ENCODE results near the gene TMEM233. TPM values are rescaled to one million over a fixed set of nuclear protein-coding genes. Genes with fewer than 3 reads are reported as not detected.
"Not testable (repeated sequence)": the region's sequence is repeated elsewhere in the genome, so short reads cannot be mapped to it uniquely, and the experiment has no call there.

Gene TMEM233
- total RNA-seq, 2 experiments from 2014 or later: not detected

- POLR2A ChIA-PET: no interaction called here
- CTCF ChIA-PET: interaction anchor here (1.0 to 1.3 kb wide), 2 partner anchors 16 to 19 kb away, joined by 3 read pairs; no protein-coding TSS in a partner anchor
These were observed 55.7 kb downstream of the TMEM233 start for GRCh38 chr12:119649202-119649808.

GRCh38 chr12:119652665-119653064, 59.1 kb downstream of the TMEM233 start:
- CTCF ChIA-PET: no interaction called here
- POLR2A ChIA-PET: no interaction called here

GRCh38 chr12:119657001-119657400, 63.4 kb downstream of the TMEM233 start:
- CTCF ChIA-PET: interaction anchor here (1.2 kb wide), 1 partner anchor 14 kb away, joined by 3 read pairs; no protein-coding TSS in a partner anchor
- POLR2A ChIA-PET: not testable (repeated sequence)

GRCh38 chr12:119658166-119658565, 64.6 kb downstream of the TMEM233 start:
- CTCF ChIA-PET: interaction anchor here (1.3 kb wide), 1 partner anchor 10 kb away, joined by 4 read pairs; the partner anchor contains the start of gene PRKAB1
- POLR2A ChIA-PET: not testable (repeated sequence)

GRCh38 chr12:119659289-119659897, 65.8 kb downstream of the TMEM233 start:
- ChIA-PET POLR2A (interaction anchor here (0.6 kb wide), 1 partner anchor 1642 kb away, joined by 3 read pairs; no protein-coding TSS in a partner anchor), CTCF (no interaction called here)

- ChIA-PET CTCF (no interaction called here), POLR2A (no interaction called here)
These were observed 66.5 kb downstream of the TMEM233 start for GRCh38 chr12:119660076-119660475.

- POLR2A ChIA-PET: no interaction called here
- CTCF ChIA-PET: no interaction called here
These were observed 68.3 kb downstream of the TMEM233 start for GRCh38 chr12:119661882-119662281.

GRCh38 chr12:119664642-119665041, 71.1 kb downstream of the TMEM233 start:
- ChIA-PET CTCF (no interaction called here), POLR2A (interaction anchor here (0.6 kb wide), 1 partner anchor 326 kb away, joined by 3 read pairs; no protein-coding TSS in a partner anchor)

GRCh38 chr12:119665164-119665929, 71.8 kb downstream of the TMEM233 start:
- POLR2A ChIA-PET: interaction anchor here (0.6 kb wide), 1 partner anchor 325 kb away, joined by 3 read pairs; no protein-coding TSS in a partner anchor
- CTCF ChIA-PET: interaction anchor here (0.8 kb wide), 1 partner anchor 16 kb away, joined by 3 read pairs; no protein-coding TSS in a partner anchor

- POLR2A ChIA-PET: no interaction called here
- CTCF ChIA-PET: no interaction called here
These were observed 72.7 kb downstream of the TMEM233 start for GRCh38 chr12:119666226-119666795.

GRCh38 chr12:119666900-119667576, 73.5 kb downstream of the TMEM233 start:
- ChIA-PET POLR2A (interaction anchor here (1.6 kb wide), 1 partner anchor 15 kb away, joined by 4 read pairs; no protein-coding TSS in a partner anchor), CTCF (interaction anchor here (0.6 to 1.4 kb wide), 4 partner anchors 9 to 235 kb away, joined by 4 to 6 read pairs (median 4); no protein-coding TSS in a partner anchor)

- ChIA-PET POLR2A (interaction anchor here (0.5 to 1.6 kb wide), 2 partner anchors 14 to 1575 kb away, joined by 4 to 6 read pairs; no protein-coding TSS in a partner anchor), CTCF (interaction anchor here (0.6 to 1.4 kb wide), 5 partner anchors 9 to 234 kb away, joined by 4 to 6 read pairs (median 4); no protein-coding TSS in a partner anchor)
These were observed 74.2 kb downstream of the TMEM233 start, which contains the start of gene PRKAB1 for GRCh38 chr12:119667577-119668323. PRKAB1 (plus strand) TSS chr12:119668133; CDS start chr12:119668245, 112 bp downstream.

- CTCF ChIA-PET: interaction anchor here (1.1 to 1.4 kb wide), 3 partner anchors 9 to 13 kb away, joined by 4 to 6 read pairs (median 4); no protein-coding TSS in a partner anchor
- POLR2A ChIA-PET: interaction anchor here (0.5 to 1.6 kb wide), 2 partner anchors 14 to 1576 kb away, joined by 4 to 6 read pairs; no protein-coding TSS in a partner anchor
These were observed 74.8 kb downstream of the TMEM233 start for GRCh38 chr12:119668324-119668841.

- ChIA-PET CTCF (no interaction called here), POLR2A (no interaction called here)
These were observed 76.3 kb downstream of the TMEM233 start for GRCh38 chr12:119669744-119670472.

GRCh38 chr12:119671070-119671469, 77.5 kb downstream of the TMEM233 start:
- POLR2A ChIA-PET: no interaction called here
- CTCF ChIA-PET: no interaction called here

GRCh38 chr12:119672194-119672593, 78.6 kb downstream of the TMEM233 start:
- POLR2A ChIA-PET: no interaction called here
- CTCF ChIA-PET: no interaction called here

GRCh38 chr12:119673634-119674033, 80.1 kb downstream of the TMEM233 start:
- POLR2A ChIA-PET: no interaction called here
- CTCF ChIA-PET: no interaction called here

All from activated CD8-positive, alpha-beta memory T cell treated with anti-CD3 and anti-CD28 coated beads for 36 hours (primary cell).